ENCODE results near the gene SIK3. TPM values are rescaled to one million over a fixed set of nuclear protein-coding genes. Genes with fewer than 3 reads are reported as not detected.
A peak's percentile ranks its signal among the peaks of the same experiment; 100 is the strongest.

SIK3 gene
- total and polyA plus RNA-seq, 2 experiments from 2014 or later, result 6.1 to 33.9 TPM

GRCh38 chr11:117084992-117085391 lies 13.2 kb downstream of the SIK3 start:
- H3K27ac Mint-ChIP-seq, result no peak overlapping the region
- Histone ChIP-seq H3K9me2 (ENCODE audit: insufficient read depth) (no peaks in the 10 kb centered on the region), H4K20me1 (replicated peaks; ENCODE audit: insufficient read depth) (peaks cover 19% of the 10 kb centered on the region), H3K27me3 (ENCODE audit: insufficient read depth) (no peaks in the 10 kb centered on the region), H3F3A (replicated peaks; ENCODE audit: low read depth) (no peaks in the 10 kb centered on the region), H2AFZ (no peak overlapping the region), H3K27ac (ENCODE audit: low read depth) (no peak overlapping the region), H3K4me3 (no peak overlapping the region), H3K36me3 (ENCODE audit: insufficient read depth) (no peaks in the 10 kb centered on the region), H3K4me2 (no peak overlapping the region), H3K4me1 (ENCODE audit: insufficient read depth) (peaks cover 8% of the 10 kb centered on the region; the same call in 1 of the 2 replicates), H3K79me2 (replicated peaks; ENCODE audit: insufficient read depth) (peaks cover 100% of the 10 kb centered on the region)
- TF ChIP-seq STAT1 (IDR thresholded peaks at IDR 0.05; ENCODE audit: unreplicated experiment) (no peak), CTCF (conservative IDR thresholded peaks at IDR 0.05; ENCODE audit: low read depth in 2 of 2) (no peak), EZH2 (IDR thresholded peaks at IDR 0.05; ENCODE audit: low read depth, unreplicated experiment) (no peak), ETS1 (IDR thresholded peaks at IDR 0.05) (no peak), NANOG (IDR thresholded peaks at IDR 0.05; ENCODE audit: borderline replicate concordance) (no peak), JUNB (IDR thresholded peaks at IDR 0.05; ENCODE audit: unreplicated experiment) (no peak), CREB1 (CRISPR knock-in tag; IDR thresholded peaks at IDR 0.05; ENCODE audit: low read depth) (no peak), ZNF462 (CRISPR knock-in tag; IDR thresholded peaks at IDR 0.05) (no peak), POLR2AphosphoS5 (IDR thresholded peaks at IDR 0.05; ENCODE audit: low read depth) (no peak)
- DNase-seq (ENCODE audit: low spot score) (no peak), ATAC-seq (peak; percentile 52)
- H3K36me3 Mint-ChIP-seq (ENCODE audit: low read depth), result no peaks in the 10 kb centered on the region
- H3K27me3 Mint-ChIP-seq (ENCODE audit: insufficient read depth, low read depth, poor library complexity), result no peaks in the 10 kb centered on the region
- H3K4me1 Mint-ChIP-seq, result peaks cover 27% of the 10 kb centered on the region
- no peaks in the 10 kb centered on the region for H3K9me3 Mint-ChIP-seq
- no peak overlapping the region for H3K4me3 Mint-ChIP-seq

All from GM23338 (cell line).